ENCODE results near the gene GNG4.
"Not testable (repeated sequence)": the region's sequence is repeated elsewhere in the genome, so short reads cannot be mapped to it uniquely, and the experiment has no call there.

Gene GNG4

GRCh38 chr1:235562589-235562988 is 87.0 kb downstream of the GNG4 start:
- no peak overlapping the region for H3K4me3 ChIP-seq (ENCODE audit: low read length)
- no peak for TF ChIP-seq ZNF274 (IDR thresholded peaks at IDR 0.05; ENCODE audit: low read depth, low read length)

DNA sequence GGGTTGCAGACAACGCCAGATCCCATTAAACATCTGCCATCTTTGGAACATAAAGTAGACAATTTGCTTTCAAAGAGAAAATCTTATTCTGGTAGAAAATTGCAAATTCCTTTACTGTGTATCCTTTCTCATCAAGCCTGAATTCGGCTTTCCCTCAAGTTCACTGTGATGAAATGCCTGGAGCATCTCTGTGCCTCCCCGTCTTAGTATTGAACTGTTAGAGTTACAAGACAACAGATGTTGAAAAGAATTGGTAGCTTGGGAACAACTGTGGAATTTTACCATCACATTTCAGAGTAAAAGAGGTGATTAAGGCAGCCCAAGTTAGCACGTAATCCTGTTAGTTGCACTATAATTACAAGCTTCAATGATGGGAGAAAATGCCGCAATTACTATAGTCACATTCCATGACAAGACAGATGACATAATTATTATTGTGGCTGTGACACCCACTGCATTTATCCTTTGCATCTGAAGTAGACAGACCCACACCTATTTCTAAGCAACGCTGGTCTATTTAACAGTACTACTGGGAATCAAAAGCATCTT is 90.9 kb downstream of the GNG4 start:
- no peak overlapping the region for H3K4me3 ChIP-seq (ENCODE audit: low read length)
- TF ChIP-seq ZNF274 (IDR thresholded peaks at IDR 0.05; ENCODE audit: low read depth, low read length), result no peak

DNA sequence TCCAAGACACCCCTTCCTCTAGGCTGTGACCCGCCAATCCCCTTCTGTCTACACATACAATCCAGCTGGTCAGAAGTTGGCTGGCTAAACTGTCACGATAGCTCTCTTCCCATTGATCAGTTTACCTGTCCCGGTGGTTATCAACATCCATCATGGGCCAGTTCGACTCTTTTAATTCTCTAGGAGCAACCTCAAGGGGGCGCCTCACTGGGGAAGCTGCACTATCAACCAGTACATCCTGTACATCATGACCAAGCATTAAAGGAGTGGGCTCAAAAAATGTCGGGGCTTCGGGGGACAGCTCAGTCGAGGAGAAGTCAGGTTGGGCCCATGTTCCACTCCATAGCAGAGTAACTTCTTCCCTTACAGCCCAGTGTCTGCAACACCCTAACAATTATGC is 92.1 kb downstream of the GNG4 start:
- TF ChIP-seq ZNF274 (IDR thresholded peaks at IDR 0.05; ENCODE audit: low read depth, low read length), result no peak
- no peak overlapping the region for H3K4me3 ChIP-seq (ENCODE audit: low read length)

DNA sequence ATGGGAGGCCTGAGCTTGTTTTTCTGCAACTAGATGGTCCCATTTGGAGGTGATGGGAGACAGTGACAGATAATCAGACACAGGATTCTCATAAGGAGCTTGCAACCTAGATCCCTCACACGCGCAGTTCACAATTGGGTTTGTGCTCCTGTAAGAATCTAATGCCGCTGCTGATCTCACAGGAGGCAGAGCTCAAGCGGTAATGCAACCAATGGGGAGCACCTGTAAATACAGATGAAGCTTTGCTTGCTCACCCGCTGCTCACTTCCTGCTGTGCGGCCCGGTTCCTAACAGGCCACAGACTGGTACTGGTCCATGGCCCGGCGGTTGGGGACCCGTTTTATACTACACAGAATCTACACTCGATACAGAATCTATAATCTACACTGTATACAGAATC is 92.8 kb downstream of the GNG4 start:
- TF ChIP-seq ZNF274 (IDR thresholded peaks at IDR 0.05; ENCODE audit: low read depth, low read length), result no peak

GRCh38 chr1:235553112-235553551 is 96.5 kb downstream of the GNG4 start:
- no peak overlapping the region for H3K4me3 ChIP-seq (ENCODE audit: low read length)
- no peak for TF ChIP-seq ZNF274 (IDR thresholded peaks at IDR 0.05; ENCODE audit: low read depth, low read length)

More for the DNA sequence above, 92.8 kb downstream of the GNG4 start:
- no peak overlapping the region for H3K4me3 ChIP-seq (ENCODE audit: low read length)

- no peak for TF ChIP-seq ZNF274 (IDR thresholded peaks at IDR 0.05; ENCODE audit: low read depth, low read length)
- no peak overlapping the region for H3K4me3 ChIP-seq (ENCODE audit: low read length)
These were observed 97.4 kb downstream of the GNG4 start for GRCh38 chr1:235552146-235552716.

- TF ChIP-seq ZNF274 (IDR thresholded peaks at IDR 0.05; ENCODE audit: low read depth, low read length), result no peak
- H3K4me3 ChIP-seq (ENCODE audit: low read length), result no peak overlapping the region
These were observed 100.0 kb downstream of the GNG4 start for GRCh38 chr1:235549351-235550139.

- H3K4me3 ChIP-seq (ENCODE audit: low read length), result not testable (repeated sequence)
These were observed 103.0 kb downstream of the GNG4 start for GRCh38 chr1:235546369-235547155.

DNA sequence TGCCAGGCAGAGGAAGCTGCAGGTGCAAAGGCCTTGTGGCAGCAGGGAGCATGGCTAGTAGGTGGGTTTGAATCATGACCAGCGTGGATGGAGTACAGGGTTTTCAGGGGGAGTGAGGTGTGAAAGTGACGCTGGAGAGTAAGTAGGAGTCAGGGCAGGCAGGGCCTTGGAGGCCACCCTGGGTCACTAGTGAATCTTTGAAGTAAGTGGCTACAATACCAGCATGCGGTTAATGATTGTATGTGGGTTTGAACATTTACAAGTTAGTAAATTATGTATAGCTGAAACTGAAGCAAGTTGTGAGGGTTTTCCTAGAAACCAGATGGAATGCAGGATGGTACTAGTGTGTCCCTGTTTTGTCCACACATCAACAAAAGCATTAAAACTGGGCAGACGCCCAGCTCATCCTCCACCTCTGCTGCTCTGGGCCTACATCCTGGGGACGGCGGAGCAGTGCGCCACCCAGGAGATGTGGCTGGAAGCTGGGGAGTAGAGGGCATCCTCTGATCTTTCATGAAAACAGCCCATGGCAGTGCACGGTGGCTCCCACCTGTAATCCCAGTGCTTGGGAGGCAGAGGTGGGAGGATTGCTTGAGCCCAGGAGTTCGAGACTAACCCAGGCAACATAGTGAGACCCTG is 104.2 kb downstream of the GNG4 start:
- no peak for TF ChIP-seq ZNF274 (IDR thresholded peaks at IDR 0.05; ENCODE audit: low read depth, low read length)

GRCh38 chr1:235542845-235543244 is 106.7 kb downstream of the GNG4 start:
- H3K4me3 ChIP-seq (ENCODE audit: low read length), result not testable (repeated sequence)

More for the DNA sequence above, 104.2 kb downstream of the GNG4 start:
- no peak overlapping the region for H3K4me3 ChIP-seq (ENCODE audit: low read length)

DNA sequence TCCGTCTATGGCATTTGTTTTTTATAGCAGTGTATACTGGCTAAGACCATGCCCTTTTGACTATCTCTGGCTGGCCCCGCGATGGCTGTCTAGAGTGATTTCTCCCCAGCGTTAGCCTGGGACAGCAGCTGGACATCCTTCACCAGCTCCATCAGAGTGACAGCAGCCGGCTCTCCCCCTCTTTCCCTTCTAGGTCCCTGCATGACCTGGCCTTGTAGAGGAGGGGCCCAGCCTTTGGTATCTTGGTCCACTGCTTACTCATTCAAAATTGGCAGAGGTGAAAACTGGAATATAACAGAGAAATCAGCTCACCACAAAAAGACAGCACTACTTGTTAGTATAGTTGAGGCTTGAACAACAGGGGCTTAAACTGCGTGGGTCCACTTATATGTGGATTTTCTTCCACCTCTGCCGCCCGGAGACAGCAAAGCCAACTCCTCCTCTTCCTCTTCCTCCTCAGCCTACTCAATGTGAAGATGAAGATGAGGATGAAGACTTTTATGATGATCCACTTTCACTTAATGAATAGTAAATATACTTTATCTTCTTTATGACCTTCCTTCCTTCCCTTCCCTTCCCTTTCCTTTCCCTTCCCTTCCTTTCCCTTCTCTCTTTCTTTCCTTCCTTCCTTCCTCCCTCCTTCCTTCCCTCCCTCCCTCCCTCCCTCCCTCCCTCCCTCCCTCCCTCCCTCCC is 116.0 kb downstream of the GNG4 start:
- H3K4me3 ChIP-seq (ENCODE audit: low read length), result no peak overlapping the region

GRCh38 chr1:235532360-235532759 is 117.2 kb downstream of the GNG4 start:
- TF ChIP-seq ZNF274 (IDR thresholded peaks at IDR 0.05; ENCODE audit: low read depth, low read length), result no peak
- H3K4me3 ChIP-seq (ENCODE audit: low read length), result no peak overlapping the region

More for the DNA sequence above, 116.0 kb downstream of the GNG4 start:
- TF ChIP-seq ZNF274 (IDR thresholded peaks at IDR 0.05; ENCODE audit: low read depth, low read length), result no peak

DNA sequence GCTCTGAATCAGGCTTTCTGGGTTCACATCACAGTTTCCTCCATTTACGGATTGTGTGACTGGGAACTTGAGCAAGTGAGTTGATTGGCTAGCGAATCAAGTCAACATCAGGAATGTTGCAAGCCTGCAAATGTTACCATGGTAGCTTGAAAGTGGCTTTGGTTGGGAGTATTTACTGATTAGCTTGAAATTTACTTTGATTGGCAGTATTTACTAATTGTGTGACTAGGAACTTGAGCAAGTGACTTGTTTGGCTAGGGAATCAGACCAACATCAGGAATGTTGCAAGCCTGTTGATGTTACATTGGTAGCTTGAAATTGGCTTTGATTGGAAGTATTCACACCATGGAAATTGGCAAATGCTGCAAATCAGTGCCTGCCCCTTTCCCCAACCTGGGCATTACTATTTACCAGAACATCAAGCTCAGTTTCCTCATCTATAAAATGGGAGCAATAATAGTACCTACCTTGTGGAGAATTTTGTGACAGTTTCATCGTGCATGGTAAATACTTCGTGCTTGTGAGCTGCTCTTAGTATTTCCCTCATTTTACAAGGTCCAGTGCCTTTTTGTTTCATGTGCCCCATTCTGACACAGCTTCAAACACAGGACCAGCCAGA is 122.3 kb downstream of the GNG4 start:
- no peak for TF ChIP-seq ZNF274 (IDR thresholded peaks at IDR 0.05; ENCODE audit: low read depth, low read length)

More for the DNA sequence above, 122.3 kb downstream of the GNG4 start:
- no peak overlapping the region for H3K4me3 ChIP-seq (ENCODE audit: low read length)
